AG09309 (cell line): ENCODE data around the gene ACOT7.

Source experiments
- DNase-seq: peaks from one replicate; pipeline ENCODE4 v3.0.0-alpha.2; 2010; ENCODE audit warnings: low read depth
- H3K4me3 ChIP-seq: 2 replicates; pipeline ENCODE4 v1.5.1; 2011; ENCODE audit warnings: mild to moderate bottlenecking, low read depth, low read length, moderate library complexity; ENCODE audit not compliant: control insufficient read depth
- TF ChIP-seq, protein P1 (sequence below): IDR thresholded peaks from 2 replicates; pipeline ENCODE4 v1.5.1; 2011; ENCODE audit warnings: mild to moderate bottlenecking, low read depth, low read length, inconsistent platforms; ENCODE audit not compliant: insufficient read depth, control insufficient read depth; ENCODE audit errors: missing control alignments

ACOT7 gene

DNA sequence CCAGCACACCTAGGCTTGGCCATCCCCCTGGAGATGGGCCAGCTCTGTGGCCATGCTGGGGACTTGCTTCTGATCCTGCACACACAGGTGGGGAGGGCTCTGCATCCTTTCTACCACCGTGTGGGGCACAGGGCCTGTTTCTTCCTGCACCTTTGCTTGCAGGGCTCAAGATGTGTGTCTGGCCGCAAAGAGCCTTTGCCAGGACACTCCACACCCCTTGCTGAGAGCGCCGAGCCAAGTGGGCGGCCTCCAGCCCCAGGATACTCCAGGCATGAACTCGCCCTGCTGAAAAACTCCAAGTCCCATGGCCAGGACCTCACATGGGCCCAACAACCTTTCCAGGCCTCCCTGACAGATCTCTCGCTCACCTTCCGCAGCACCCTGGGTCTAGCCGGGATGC is 121.1 kb downstream of the ACOT7 start:
- H3K4me3 ChIP-seq: no peak overlapping the region
- no peak for DNase-seq
- TF ChIP-seq, protein P1, sequence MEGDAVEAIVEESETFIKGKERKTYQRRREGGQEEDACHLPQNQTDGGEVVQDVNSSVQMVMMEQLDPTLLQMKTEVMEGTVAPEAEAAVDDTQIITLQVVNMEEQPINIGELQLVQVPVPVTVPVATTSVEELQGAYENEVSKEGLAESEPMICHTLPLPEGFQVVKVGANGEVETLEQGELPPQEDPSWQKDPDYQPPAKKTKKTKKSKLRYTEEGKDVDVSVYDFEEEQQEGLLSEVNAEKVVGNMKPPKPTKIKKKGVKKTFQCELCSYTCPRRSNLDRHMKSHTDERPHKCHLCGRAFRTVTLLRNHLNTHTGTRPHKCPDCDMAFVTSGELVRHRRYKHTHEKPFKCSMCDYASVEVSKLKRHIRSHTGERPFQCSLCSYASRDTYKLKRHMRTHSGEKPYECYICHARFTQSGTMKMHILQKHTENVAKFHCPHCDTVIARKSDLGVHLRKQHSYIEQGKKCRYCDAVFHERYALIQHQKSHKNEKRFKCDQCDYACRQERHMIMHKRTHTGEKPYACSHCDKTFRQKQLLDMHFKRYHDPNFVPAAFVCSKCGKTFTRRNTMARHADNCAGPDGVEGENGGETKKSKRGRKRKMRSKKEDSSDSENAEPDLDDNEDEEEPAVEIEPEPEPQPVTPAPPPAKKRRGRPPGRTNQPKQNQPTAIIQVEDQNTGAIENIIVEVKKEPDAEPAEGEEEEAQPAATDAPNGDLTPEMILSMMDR: no peak

GRCh38 chr1:6271554-6271953 is 122.0 kb downstream of the ACOT7 start:
- no peak for DNase-seq
- no peak overlapping the region for H3K4me3 ChIP-seq
- TF ChIP-seq, protein P1: no peak

- TF ChIP-seq, protein P1: no peak
- no peak overlapping the region for H3K4me3 ChIP-seq
- DNase-seq: no peak
Measured at GRCh38 chr1:6271006-6271405, 122.6 kb downstream of the ACOT7 start.

GRCh38 chr1:6270401-6270800 is 123.2 kb downstream of the ACOT7 start:
- DNase-seq: no peak
- TF ChIP-seq, protein P1: no peak
- no peak overlapping the region for H3K4me3 ChIP-seq

GRCh38 chr1:6269720-6270400 is 123.7 kb downstream of the ACOT7 start:
- H3K4me3 ChIP-seq: no peak overlapping the region
- DNase-seq: no peak
- TF ChIP-seq, protein P1: no peak

- TF ChIP-seq, protein P1: no peak
- no peak for DNase-seq
- H3K4me3 ChIP-seq: no peak overlapping the region
Measured at GRCh38 chr1:6269296-6269695, 124.3 kb downstream of the ACOT7 start.
